HK-2 (cell line): ENCODE data around the gene SNRPB.
"Not testable (repeated sequence)": the region's sequence is repeated elsewhere in the genome, so short reads cannot be mapped to it uniquely, and the experiment has no call there.

Source experiments
- DNase-seq: peaks from one replicate; pipeline ENCODE4 v3.0.0-alpha.2; 2018; ENCODE audit not compliant: unreplicated experiment

SNRPB gene

DNA sequence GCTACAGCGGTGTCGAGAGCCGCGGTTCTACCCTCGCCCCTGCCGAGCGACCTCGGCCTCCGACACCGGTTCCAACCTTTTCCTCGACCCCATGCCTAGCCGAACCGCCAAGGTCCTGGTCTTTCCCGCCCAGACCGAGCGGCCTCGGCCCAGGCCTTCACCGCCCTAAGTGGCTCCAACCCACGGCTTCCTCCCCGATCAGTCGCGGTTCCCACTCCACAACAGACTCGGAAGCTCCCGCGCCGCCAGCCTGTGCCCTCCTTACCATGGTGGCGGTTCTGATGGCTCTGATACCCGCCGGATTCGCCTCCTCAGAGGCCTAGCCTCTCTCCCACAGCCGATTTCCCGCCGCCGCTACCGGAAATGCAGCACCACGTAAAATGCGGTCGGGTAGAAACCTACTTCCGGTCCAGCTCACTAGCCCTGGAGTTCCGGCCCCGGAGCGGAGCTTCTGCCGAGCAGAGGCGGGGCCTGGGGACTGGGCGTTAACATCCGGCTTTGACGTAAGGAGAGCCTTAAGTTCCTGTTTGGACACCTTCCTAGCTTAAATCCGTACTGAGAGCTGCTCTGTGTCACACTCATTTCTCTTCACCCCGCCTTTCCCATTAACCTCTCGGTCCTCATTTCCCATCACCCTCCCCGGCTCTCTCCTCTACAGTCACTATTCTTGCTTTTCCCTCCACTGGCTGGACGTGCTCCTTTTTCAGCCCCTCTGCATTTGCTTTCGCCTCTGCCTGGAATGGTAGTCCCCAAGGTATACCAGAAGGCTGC lies at the start of gene SNRPB:
Gene SNRPB (minus strand): TSS at position 367 of the 771 bp plus-strand sequence. CDS start 99 bp downstream, at position 268.
- DNase-seq = peak; percentile 99

GRCh38 chr20:2519115-2519809 lies 48.7 kb upstream of the SNRPB start:
- DNase-seq = no peak

DNA sequence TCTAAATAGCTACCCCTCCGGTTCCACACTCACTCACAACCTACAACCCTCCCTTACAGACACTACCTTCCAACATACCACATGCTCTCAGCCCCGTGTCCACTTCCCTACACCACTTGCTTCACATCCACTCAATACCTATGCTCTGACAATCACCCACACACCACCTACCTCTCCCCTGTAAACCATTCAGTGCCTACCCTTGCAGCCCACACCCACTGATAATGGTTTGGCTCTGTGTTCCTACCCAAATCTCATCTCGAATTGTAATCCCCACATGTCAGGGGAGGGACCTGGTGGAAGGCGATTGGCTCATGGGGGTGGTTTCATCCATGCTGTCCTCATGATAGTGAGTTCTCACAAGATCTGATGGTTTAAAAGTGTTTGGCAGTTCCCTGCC lies 48.0 kb upstream of the SNRPB start:
- DNase-seq = no peak

GRCh38 chr20:2518096-2518495 lies 47.5 kb upstream of the SNRPB start:
- no peak for DNase-seq

DNA sequence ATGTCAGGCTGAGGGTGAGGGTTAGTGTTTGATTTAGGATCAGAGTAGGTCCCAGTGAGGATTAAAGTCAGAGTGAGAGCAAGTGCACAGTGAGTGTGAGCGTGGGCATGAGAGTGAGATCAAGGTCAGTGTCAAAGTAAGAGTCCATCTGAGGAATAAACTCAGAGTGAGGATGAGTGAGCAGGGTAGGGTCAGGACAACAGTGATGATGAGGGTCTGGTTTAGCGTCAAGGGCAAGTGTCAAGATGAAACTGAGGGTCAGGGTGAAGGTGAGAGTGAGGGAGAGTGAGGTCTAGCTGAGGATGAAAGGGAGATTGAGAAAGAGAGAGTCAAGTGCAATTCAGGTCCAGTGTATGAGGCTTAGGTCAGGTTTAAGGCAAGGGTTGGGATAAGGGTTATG lies 45.8 kb upstream of the SNRPB start:
- DNase-seq = no peak

DNA sequence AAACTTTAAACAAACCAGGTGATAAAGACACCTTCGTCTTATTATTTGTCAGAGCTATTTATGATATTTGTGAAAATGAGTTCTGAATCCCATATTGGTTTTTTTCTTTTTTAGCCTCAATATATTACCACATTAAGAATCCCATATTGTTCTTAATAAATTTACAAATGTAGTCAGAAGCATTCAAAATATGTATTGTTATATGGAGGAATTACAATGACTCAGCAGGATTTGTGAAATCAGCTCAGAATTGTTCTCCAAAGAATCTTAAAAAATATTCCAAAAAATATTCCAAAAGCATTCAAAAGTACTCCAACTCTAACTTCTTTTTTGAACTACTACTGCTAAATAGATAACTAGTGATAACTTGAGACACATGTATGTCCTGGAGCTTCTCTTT lies 44.6 kb upstream of the SNRPB start:
- DNase-seq = no peak

GRCh38 chr20:2509794-2510193 lies 39.2 kb upstream of the SNRPB start:
- DNase-seq = no peak

- no peak for DNase-seq
Measured at GRCh38 chr20:2509468-2509781, 38.8 kb upstream of the SNRPB start.

- peak; percentile 83 for DNase-seq
Measured at GRCh38 chr20:2508631-2509467, 38.3 kb upstream of the SNRPB start, which contains the start of gene ZNF343. Gene ZNF343, minus strand, starts transcription at chr20:2508915. Its CDS starts 15,020 bp downstream, at chr20:2493895.

DNA sequence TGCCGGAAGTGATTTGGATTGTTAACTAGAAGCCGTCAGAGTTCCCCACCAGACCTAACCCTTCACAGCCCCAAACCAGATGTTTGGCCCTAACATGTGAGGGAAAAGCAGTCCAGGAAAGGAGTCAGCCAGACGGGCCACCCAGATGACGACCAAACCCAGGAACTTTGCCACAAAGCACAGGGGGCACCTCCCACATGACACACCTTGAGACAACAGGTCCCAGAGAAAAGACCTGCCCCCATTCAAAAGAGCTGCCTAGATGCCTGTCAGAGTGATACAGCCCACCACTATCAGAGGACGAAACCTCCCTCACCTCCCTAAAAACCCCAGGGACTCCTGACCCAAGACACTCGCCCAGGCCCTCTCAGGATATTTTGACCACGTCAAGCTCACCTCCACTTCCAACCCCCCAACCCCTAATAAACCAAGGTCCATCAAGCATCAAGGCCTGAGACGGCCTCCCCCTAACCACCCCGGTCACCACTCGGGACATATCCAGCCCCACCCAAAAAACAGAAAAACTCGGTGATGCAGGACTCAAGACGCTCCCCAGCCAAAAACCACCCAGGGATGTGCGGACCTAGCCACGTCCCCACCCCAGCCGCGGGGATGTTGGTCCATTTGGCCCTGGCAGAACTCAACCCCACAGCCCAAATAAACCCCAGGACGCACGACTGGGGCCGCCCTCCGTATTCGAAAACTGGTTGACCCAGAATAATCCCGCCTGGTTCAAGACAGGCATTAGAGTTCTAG lies 37.5 kb upstream of the SNRPB start:
- peak; percentile 14 for DNase-seq

DNA sequence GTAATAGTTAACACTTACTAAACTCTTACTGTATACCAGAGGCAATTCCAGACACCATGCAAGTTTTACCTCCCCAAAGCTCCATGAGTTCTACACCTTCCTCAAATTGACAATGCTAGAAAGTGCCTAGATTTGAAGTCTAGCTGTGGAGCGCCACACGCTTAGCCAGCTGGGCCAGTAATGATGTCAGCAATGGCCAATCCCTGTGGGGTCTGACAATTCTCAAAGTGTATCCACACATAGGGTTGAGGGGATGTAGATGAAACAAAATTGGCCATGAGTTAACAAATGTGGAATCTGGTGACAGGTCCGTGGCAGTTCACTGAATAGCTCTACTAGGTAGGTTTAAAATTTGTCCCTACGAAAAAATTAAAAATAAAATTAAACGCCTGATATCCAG lies 36.9 kb upstream of the SNRPB start:
- no peak for DNase-seq

DNA sequence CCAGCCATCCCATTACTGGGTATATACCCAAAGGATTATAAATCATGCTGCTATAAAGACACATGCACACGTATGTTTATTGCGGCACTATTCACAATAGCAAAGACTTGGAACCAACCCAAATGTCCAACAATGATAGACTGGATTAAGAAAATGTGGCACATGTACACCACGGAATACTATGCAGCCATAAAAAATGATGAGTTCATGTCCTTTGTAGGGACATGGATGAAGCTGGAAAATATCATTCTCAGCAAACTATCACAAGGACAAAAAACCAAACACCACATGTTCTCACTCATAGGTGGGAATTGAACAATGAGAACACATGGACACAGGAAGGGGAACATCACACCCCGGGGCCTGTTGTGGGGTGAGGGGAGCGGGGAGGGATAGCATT lies 35.8 kb upstream of the SNRPB start:
- not testable (repeated sequence) for DNase-seq

- DNase-seq = not testable (repeated sequence)
Measured at GRCh38 chr20:2504803-2505202, 34.2 kb upstream of the SNRPB start.

GRCh38 chr20:2502808-2503384 lies 32.3 kb upstream of the SNRPB start:
- not testable (repeated sequence) for DNase-seq

DNA sequence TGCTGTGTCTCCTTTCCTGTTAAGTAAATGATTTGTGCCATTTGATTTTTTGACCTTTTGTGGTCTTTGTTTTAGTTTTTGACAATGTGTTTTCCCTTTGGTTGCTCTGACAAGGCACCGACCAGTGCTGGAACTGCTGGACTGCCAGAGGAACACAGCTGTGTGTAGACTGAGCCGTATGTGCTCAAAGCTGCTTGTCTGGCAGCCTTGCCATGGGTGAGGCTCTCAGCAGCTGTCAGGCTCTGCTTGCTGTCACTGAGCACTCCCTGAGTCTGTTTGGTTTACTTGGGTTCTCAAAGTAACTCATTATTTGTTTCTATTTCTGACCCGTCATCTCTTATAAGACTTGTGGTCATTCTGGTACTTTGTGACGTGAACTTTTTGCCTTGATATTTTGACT lies 15.1 kb upstream of the SNRPB start:
- no peak for DNase-seq

- DNase-seq = no peak
Measured at GRCh38 chr20:2485080-2485479, 14.5 kb upstream of the SNRPB start.

GRCh38 chr20:2483504-2483903 lies 12.9 kb upstream of the SNRPB start:
- no peak for DNase-seq

DNA sequence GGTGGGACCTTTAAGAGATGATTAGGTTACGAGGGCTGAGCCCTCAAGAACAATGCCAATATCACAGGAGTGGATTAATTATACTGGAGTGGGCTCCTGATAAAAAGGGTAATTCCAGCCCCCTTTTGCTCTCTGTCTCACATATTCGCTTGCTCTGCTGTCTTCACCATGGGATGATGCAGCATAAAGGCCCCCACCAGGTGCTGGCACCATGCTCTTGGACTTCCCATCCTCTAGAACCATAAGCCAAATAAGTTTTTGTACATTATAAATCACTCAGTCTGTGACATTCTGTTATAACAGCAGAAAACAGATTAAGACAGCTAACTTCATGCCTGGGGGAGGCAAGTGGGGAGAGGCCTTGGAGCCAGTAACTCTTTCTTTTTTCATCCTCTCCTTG lies 9.8 kb upstream of the SNRPB start:
- no peak for DNase-seq

DNA sequence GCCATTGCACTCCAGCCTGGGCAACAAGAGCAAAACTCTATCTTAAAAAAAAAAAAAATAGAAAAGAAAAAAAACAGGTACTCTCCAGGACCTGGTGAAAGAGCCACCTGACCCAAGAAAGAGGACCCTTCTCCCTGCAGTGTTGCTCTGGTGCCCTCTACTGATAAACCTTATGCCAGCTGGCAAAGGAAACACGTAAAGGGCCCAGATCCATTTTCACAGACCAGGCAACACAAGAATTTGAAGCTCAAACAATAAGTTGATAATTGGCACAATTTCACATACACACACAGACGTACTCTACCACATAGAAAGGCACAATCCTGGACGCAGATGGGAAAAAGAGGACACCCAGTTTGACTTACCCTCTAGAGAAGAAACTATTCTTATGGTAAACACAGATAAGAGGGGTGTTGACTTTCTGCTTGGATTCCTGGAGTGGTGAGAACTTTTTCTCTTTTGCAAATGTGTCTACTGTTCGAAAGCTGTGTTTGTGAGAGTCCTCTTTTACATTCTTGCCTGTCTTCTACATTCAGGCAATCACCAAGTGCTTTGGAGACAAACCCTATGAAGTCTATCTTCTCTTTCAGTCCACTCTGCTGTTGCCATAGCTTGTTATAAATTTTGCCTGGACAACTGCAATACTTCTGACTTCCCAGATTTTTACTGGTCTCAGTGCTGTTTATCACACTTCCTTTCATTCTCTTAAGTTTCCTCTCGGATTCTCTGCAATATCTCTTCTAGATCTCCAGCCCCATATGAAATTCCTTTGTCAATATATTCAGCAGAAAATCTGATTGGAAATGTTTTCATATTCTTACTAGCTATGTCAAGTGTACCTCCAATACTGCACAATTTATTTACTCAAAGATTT lies 6.4 kb upstream of the SNRPB start:
- DNase-seq = no peak
